CD4-positive, alpha-beta T cell (primary cell): Measurements from ENCODE around the gene TAT. TPM values are rescaled to one million over a fixed set of nuclear protein-coding genes. Genes with fewer than 3 reads are reported as not detected.
"Not testable (repeated sequence)": the region's sequence is repeated elsewhere in the genome, so short reads cannot be mapped to it uniquely, and the experiment has no call there.

Source experiments
- ATAC-seq: fragments of 200-7000 bp; cut with Tn5 transposase; one replicate; pipeline ENCODE4 v1.10.0; 2022; ENCODE audit warnings: mild to moderate bottlenecking; ENCODE audit not compliant: poor library complexity
- CTCF ChIA-PET: fragments of 350-600 bp; sonication (Branson Sonifier 250); formaldehyde crosslinking; loops from one replicate; lab custom pipeline; 2021; ENCODE audit warnings: antibody characterized with exemption, inconsistent platforms; lab: Charles Lee
- POLR2A ChIA-PET: fragments of 350-600 bp; sonication (Branson Sonifier 250); formaldehyde crosslinking; loops from one replicate; lab custom pipeline; 2021; ENCODE audit warnings: antibody characterized with exemption, inconsistent platforms; lab: Charles Lee
- DNase-seq, 14 experiments: peaks; one replicate each; pipeline ENCODE4 v3.0.0-alpha.2; 2013 to 2020; ENCODE audit warnings: mixed read lengths in 2 of 14
- H3K27ac ChIP-seq, 2 donors: one replicate each; pipeline versions ENCODE4 v1.5.1 to v1.7.0; 2013; ENCODE audit warnings: low read length in 2 of 2, low read depth in 1 of 2, mild to moderate bottlenecking in 1 of 2
- H3K27me3 ChIP-seq, 2 experiments: 1 replicate in 1 of 2; 2 replicates in 1 of 2; pipeline versions ENCODE4 v1.6.1 to v1.7.0; 2013; ENCODE audit warnings: low read length in 2 of 2, control low read depth in 1 of 2, mild to moderate bottlenecking in 1 of 2, moderate library complexity in 1 of 2; ENCODE audit not compliant: insufficient read depth in 2 of 2, control insufficient read depth in 1 of 2
- H3K36me3 ChIP-seq: one replicate; pipeline ENCODE4 v1.6.1; 2013; ENCODE audit warnings: low read length, control low read depth; ENCODE audit not compliant: insufficient read depth
- H3K4me1 ChIP-seq: one replicate; pipeline ENCODE4 v1.6.1; 2013; ENCODE audit warnings: low read length, control low read depth; ENCODE audit not compliant: insufficient read depth
- H3K4me3 ChIP-seq: one replicate; pipeline ENCODE4 v1.5.1; 2013; ENCODE audit warnings: mild to moderate bottlenecking, low read length, moderate library complexity
- H3K9me3 ChIP-seq, 2 experiments: 1 replicate in 1 of 2; 2 replicates in 1 of 2; pipeline versions ENCODE4 v1.6.1 to v1.7.0; 2013; ENCODE audit warnings: low read length in 2 of 2, mild to moderate bottlenecking in 2 of 2, control low read depth in 1 of 2, moderate library complexity in 1 of 2; ENCODE audit not compliant: control insufficient read depth in 1 of 2, insufficient read depth in 1 of 2
- H3K27ac Mint-ChIP-seq: one replicate; pipeline ENCODE4 v1.8.0; 2020; ENCODE audit warnings: mixed read lengths
- H3K27me3 Mint-ChIP-seq: one replicate; pipeline ENCODE4 v1.8.0; 2021; ENCODE audit warnings: mixed read lengths
- H3K36me3 Mint-ChIP-seq: one replicate; pipeline ENCODE4 v1.8.0; 2021; ENCODE audit warnings: low read depth, mixed read lengths
- H3K4me1 Mint-ChIP-seq: one replicate; pipeline ENCODE4 v1.8.0; 2021; ENCODE audit warnings: low read depth, mixed read lengths
- H3K4me3 Mint-ChIP-seq: one replicate; pipeline ENCODE4 v1.8.0; 2020; ENCODE audit warnings: mild to moderate bottlenecking, mixed read lengths
- H3K9me3 Mint-ChIP-seq: one replicate; pipeline ENCODE4 v1.8.0; 2020; ENCODE audit warnings: mixed read lengths
- CTCF ChIP-seq: fragments of 200-600 bp; IDR thresholded peaks from one replicate; pipeline ENCODE4 v1.8.0; 2022; ENCODE audit warnings: antibody characterized with exemption, mild to moderate bottlenecking
- intact Hi-C, 2 experiments: fragments of 100-400 bp; cut with DNase I in 1 of 2; cut with micrococcal nuclease in 1 of 2; formaldehyde crosslinking; loops; one replicate each; pipeline versions ENCODE4 v1.15.1 to v1.9.0; 2023 to 2025; cut with DNase I, micrococcal nuclease
- total RNA-seq, 174 experiments: library from RNA in 2 of 174; stranded (reverse) in 2 of 174; gene quantifications; one replicate each; pipeline ENCODE4 v1.2.3 and lab custom pipeline; 2021 to 2026

Gene TAT
- total RNA-seq, 2 experiments from 2014 or later, result not detected

GRCh38 chr16:71585318-71585703 is 8.4 kb upstream of the TAT start:
- no peak overlapping the region for H3K4me3 Mint-ChIP-seq
- no peak overlapping the region for H3K27ac Mint-ChIP-seq
- intact Hi-C loops, result no loop called here
- no peak for DNase-seq
- no peak for ATAC-seq
- ChIA-PET POLR2A (no interaction called here), CTCF (no interaction called here)
- no peaks in the 10 kb centered on the region for H3K4me1 Mint-ChIP-seq
- Histone ChIP-seq H3K4me1 (no peaks in the 10 kb centered on the region), H3K9me3 (peaks cover 0 to 3% of the 10 kb centered on the region in 2 experiments), H3K27me3 (peaks cover 3 to 7% of the 10 kb centered on the region in 2 experiments), H3K4me3 (no peak overlapping the region), H3K36me3 (no peaks in the 10 kb centered on the region), H3K27ac (no peak overlapping the region)
- H3K27me3 Mint-ChIP-seq, result peaks cover 46% of the 10 kb centered on the region
- H3K36me3 Mint-ChIP-seq, result no peaks in the 10 kb centered on the region
- H3K9me3 Mint-ChIP-seq, result no peaks in the 10 kb centered on the region
- no peak for TF ChIP-seq CTCF

GRCh38 chr16:71584543-71585317 is 7.8 kb upstream of the TAT start:
- H3K27me3 Mint-ChIP-seq, result peaks cover 47% of the 10 kb centered on the region
- no peak for TF ChIP-seq CTCF
- H3K36me3 Mint-ChIP-seq, result no peaks in the 10 kb centered on the region
- CTCF ChIA-PET, result no interaction called here
- peaks cover 0 to 3% of the 10 kb centered on the region in 2 experiments for H3K9me3 ChIP-seq
- no peak overlapping the region for H3K4me3 ChIP-seq
- H3K27ac ChIP-seq, result no peak overlapping the region
- ATAC-seq (no peak), DNase-seq (no peak)
- no peaks in the 10 kb centered on the region for H3K36me3 ChIP-seq
- H3K4me1 ChIP-seq, result no peaks in the 10 kb centered on the region
- intact Hi-C loops, result no loop called here
- H3K4me3 Mint-ChIP-seq, result no peak overlapping the region
- H3K27ac Mint-ChIP-seq, result no peak overlapping the region
- no peaks in the 10 kb centered on the region for H3K4me1 Mint-ChIP-seq
- no peaks in the 10 kb centered on the region for H3K9me3 Mint-ChIP-seq
- H3K27me3 ChIP-seq, result peaks cover 3 to 7% of the 10 kb centered on the region in 2 experiments
- POLR2A ChIA-PET, result interaction anchor here (0.7 kb wide), 1 partner anchor 12 kb away, joined by 3 read pairs; no protein-coding TSS in a partner anchor

- H3K4me3 Mint-ChIP-seq, H3K36me3 Mint-ChIP-seq, H3K36me3 ChIP-seq, H3K4me1 ChIP-seq, H3K4me1 Mint-ChIP-seq, H3K27ac Mint-ChIP-seq, ATAC-seq, intact Hi-C loops, H3K9me3 ChIP-seq, H3K27ac ChIP-seq, H3K4me3 ChIP-seq, DNase-seq, H3K9me3 Mint-ChIP-seq, POLR2A ChIA-PET: not testable (repeated sequence)
- CTCF ChIA-PET, result interaction anchor here (0.7 kb wide), 1 partner anchor 29 kb away, joined by 3 read pairs; no protein-coding TSS in a partner anchor
- H3K27me3 Mint-ChIP-seq, result peaks cover 38% of the 10 kb centered on the region
- peaks cover 3 to 12% of the 10 kb centered on the region in 2 experiments for H3K27me3 ChIP-seq
Measured at GRCh38 chr16:71582553-71582848, 5.6 kb upstream of the TAT start.

- POLR2A ChIA-PET, result no interaction called here
- no peaks in the 10 kb centered on the region for H3K4me1 ChIP-seq
- no peak overlapping the region for H3K27ac ChIP-seq
- no peak for ATAC-seq
- H3K27me3 Mint-ChIP-seq, result peaks cover 37% of the 10 kb centered on the region
- no peak overlapping the region for H3K4me3 ChIP-seq
- H3K9me3 ChIP-seq, result no peaks in the 10 kb centered on the region
- no peak for TF ChIP-seq CTCF
- CTCF ChIA-PET, result interaction anchor here (1.9 kb wide), 1 partner anchor 10 kb away, joined by 8 read pairs; no protein-coding TSS in a partner anchor
- intact Hi-C loops, result no loop called here
- no peaks in the 10 kb centered on the region for H3K9me3 Mint-ChIP-seq
- H3K36me3 Mint-ChIP-seq, result no peaks in the 10 kb centered on the region
- H3K27ac Mint-ChIP-seq, result no peak overlapping the region
- DNase-seq, result no peak
- no peaks in the 10 kb centered on the region for H3K36me3 ChIP-seq
- H3K4me3 Mint-ChIP-seq, result no peak overlapping the region
- no peaks in the 10 kb centered on the region for H3K4me1 Mint-ChIP-seq
- H3K27me3 ChIP-seq, result peaks cover 0 to 5% of the 10 kb centered on the region in 2 experiments
Measured at GRCh38 chr16:71574702-71575101, 2.2 kb downstream of the TAT start.
